Thyroid gland (tissue), 4 donors: ENCODE data around the gene MSH4.

Experiments used
- POLR2A ChIP-seq, 2 donors: fragments of 450-650 bp; IDR thresholded peaks; one replicate each; pipeline ENCODE4 v1.6.1; 2017; ENCODE audit warnings: antibody characterized with exemption in 2 of 2, mild to moderate bottlenecking in 2 of 2, moderate library complexity in 1 of 2
- TF ChIP-seq, protein P1 (sequence below), 6 experiments: fragments of 200-600 bp in 3 of 6; fragments of 450-650 bp in 3 of 6; sonication (generic) in 3 of 6; IDR thresholded peaks; one replicate each; pipeline ENCODE4 v1.5.1; 2016 to 2019; ENCODE audit warnings: antibody characterized with exemption in 6 of 6, mild to moderate bottlenecking in 2 of 6, inconsistent platforms in 1 of 6, moderate library complexity in 1 of 6

DNA sequence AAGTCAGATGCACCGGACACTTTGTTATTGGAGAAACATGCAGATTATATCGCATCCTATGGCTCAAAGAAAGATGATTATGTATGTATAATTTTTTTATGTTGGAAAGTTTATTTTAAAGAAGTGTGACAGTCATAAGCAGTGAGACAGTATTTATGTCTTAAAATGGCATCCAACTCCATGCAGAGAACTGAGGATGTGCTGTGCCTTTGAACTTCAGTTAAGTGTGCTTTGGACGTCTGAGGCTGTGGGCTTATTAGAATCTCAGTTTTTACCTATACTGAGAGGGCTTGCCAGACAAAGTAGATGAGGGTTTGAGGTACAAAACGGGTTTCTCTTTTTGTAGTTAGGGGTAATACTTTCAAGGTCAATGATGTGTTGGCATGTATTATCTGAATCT lies 9.2 kb upstream of the MSH4 start:
- TF ChIP-seq, protein P1, sequence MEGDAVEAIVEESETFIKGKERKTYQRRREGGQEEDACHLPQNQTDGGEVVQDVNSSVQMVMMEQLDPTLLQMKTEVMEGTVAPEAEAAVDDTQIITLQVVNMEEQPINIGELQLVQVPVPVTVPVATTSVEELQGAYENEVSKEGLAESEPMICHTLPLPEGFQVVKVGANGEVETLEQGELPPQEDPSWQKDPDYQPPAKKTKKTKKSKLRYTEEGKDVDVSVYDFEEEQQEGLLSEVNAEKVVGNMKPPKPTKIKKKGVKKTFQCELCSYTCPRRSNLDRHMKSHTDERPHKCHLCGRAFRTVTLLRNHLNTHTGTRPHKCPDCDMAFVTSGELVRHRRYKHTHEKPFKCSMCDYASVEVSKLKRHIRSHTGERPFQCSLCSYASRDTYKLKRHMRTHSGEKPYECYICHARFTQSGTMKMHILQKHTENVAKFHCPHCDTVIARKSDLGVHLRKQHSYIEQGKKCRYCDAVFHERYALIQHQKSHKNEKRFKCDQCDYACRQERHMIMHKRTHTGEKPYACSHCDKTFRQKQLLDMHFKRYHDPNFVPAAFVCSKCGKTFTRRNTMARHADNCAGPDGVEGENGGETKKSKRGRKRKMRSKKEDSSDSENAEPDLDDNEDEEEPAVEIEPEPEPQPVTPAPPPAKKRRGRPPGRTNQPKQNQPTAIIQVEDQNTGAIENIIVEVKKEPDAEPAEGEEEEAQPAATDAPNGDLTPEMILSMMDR (IDR thresholded peaks at IDR 0.05) = no peak
- no peak for TF ChIP-seq POLR2A (IDR thresholded peaks at IDR 0.05)
